Islet of Langerhans (tissue), 1 donor: Measurements from ENCODE around the gene DCC.
"Not testable (repeated sequence)": the region's sequence is repeated elsewhere in the genome, so short reads cannot be mapped to it uniquely, and the experiment has no call there.

Source experiments
- FAIRE-seq: peaks from one replicate; lab custom pipeline; 2011; peaks lifted over from hg19 to GRCh38; lab: Jason Lieb, UNC

Gene DCC

DNA sequence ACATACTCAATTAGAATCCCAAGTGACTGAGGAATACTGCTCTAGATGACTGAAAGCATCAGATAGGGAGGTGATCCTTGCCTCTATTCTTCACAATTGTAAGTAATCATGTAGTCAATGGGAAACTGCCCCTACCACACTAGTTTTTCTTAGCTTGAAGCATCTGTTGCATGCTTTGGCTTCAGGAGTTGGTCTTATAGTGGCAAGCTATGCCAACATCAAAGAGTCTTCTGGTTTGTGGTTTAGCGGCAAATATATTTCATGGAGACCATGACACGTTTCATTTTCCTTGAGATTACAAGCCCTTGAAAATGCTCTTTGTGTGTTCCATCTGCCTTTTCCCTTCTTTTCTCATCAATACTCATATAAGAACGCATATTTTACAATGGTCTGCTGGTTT is 12.9 kb downstream of the DCC start:
- FAIRE-seq = no peak

DNA sequence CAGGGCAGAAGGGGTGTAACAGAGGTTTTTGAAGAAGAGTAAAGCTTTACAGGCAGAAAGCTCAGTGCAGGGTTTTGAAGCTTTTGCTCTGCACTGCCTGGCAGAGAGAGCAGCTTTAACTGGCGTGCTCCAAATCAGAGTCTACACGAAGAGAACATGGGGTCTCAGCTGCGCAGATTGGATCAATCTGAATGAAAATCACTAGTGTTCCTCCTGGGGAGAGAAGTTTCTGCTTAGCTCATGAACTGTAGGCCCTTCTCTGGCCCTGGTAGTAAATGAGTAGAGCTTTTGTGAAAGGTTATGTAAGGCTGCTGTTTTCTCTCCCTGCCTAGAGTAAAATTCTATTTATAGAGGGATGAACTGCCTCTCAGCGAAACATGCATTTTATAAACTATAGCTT is 13.6 kb downstream of the DCC start:
- FAIRE-seq = no peak

DNA sequence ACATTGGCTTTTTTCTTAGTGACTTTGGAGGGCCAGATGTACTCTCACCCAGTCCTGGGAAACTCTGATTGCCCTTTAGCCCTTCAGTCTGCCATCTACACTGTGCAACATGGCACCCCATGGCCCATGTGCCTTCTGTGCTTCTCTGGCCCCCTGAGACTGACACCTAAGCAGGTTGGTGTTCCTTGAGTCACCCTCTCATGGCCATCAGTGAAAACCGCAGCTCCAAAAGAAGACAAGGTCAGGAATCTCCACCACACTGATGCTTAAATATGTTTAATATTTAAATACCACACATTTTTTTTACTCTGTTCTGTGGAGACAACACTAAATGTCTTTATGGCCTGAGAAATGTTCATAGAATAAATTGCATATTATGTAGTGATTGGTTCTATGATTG is 23.9 kb downstream of the DCC start:
- no peak for FAIRE-seq

DNA sequence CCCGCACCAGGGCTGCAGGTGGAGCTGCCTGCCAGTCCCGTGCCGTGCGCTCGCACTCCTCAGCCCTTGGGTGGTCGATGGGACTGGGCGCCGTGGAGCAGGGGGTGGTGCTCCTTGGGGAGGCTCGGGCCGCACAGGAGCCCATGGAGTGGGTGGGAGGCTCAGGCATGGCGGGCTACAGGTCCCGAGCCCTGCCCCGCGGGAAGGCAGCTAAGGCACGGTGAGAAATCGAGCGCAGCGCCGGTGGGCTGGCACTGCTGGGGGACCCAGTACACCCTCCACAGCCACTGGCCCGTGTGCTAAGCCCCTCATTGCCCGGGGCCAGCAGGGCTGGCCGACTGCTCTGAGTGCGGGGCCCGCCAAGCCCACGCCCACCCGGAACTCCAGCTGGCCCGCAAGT is 26.9 kb downstream of the DCC start:
- not testable (repeated sequence) for FAIRE-seq

DNA sequence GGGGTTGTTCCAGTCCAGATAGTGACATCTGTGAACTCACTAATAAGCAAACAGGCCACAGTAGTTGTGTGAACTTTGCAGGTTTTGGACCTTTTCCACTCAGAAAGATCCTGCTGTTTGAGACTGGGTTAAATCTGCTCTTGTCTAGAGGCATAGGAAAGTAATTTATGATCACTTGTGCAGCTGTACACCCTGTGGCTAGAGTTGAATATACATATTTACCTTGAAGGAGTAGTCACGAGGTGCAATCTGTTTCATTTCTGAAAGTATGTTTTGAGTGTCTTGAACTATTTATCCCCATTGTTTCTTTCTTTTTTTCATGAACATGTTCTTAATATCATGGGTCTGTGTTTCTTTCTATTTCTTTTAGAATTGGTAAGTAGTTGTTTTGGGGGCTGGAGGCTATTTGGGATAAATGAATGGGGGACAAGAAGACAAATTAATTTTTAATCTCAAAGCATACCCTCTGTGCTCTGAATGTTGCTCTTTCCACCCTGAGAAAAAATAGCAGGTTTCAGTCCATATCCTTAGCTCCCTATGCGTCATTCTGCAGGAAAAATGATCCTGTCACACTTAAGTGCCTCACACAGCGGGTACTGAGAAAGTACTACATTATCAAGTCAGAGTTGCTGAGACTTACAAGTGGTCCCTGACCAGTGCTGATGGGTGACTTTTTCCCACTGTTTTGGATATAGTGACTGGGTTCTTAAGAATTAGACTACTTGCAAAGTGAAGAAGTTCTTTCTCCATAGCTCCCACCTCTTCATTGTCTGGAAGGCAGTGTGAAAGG is 28.2 kb downstream of the DCC start:
- FAIRE-seq = no peak

DNA sequence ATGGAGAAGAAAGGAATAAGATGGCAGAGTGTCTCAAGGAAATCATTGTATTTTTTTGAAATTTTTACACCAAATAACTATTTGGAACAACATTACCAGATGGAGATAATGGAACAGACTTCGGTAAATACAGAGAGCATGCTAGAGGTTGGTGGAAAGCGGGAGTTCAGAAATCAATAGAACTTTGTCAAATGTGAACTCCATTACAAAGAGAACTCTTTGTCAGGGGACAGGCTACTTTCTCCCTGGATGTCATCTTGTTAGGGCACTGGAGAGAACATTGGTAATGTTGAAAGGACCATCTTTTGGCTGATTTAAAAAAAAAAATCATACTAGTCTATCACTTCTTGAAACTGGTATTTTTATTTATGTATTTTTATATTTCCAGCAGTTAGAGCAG is 30.8 kb downstream of the DCC start:
- FAIRE-seq = no peak

DNA sequence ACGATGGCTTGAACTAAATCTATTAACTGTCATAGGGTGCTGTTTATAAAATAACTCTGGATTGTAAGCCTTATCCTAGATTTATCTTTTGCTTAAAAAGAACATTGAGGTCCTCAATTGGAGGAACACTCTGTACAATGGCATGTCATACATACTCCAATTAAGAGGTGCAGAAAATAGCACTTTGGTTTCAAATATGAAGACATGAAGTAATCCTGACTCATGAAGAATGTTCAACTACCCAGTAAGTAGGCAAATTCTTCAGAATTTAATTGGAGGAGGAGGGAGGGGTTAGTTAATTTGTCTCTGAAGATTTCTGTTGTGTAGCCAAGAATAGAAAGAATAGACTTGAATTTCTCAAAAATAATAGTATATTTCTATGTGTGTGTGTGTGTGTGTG is 36.1 kb downstream of the DCC start:
- no peak for FAIRE-seq

DNA sequence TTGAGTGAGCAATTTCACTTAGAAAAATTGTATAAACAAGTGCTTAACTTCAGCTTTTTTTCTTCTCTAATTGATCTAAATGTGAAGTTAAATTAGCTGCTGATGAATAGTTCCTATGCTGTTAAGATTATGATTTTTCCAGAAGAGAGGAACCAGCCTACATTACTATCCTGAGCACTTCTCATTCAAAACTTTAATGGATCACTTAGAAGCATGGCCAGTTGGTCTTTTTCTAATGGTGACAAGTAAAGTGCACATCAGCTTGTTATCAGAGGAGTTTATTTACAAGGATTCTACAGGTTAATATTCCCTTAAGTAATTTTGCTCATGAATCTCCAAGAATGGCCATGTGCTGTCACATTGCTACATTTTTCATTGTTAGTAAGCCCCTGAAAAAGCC is 37.1 kb downstream of the DCC start:
- no peak for FAIRE-seq

DNA sequence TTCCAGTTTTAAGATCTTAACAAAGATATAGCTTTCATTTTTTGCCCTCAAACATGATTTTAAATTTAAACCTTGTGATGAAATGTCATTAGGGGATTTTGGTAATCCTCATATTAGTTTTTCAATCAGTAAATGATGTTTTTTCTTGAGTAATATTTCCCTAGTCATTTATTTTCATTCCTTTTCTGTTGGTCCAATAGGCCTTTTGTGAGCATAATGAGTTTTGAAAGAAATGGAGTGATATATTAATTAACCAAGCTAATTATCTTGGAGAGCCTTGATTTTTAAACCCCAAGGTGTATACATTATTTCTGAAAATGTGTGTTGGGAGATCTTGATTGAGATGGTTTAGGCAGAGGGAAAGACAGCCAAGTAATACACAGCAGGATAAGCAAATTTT is 46.3 kb downstream of the DCC start:
- FAIRE-seq = no peak

DNA sequence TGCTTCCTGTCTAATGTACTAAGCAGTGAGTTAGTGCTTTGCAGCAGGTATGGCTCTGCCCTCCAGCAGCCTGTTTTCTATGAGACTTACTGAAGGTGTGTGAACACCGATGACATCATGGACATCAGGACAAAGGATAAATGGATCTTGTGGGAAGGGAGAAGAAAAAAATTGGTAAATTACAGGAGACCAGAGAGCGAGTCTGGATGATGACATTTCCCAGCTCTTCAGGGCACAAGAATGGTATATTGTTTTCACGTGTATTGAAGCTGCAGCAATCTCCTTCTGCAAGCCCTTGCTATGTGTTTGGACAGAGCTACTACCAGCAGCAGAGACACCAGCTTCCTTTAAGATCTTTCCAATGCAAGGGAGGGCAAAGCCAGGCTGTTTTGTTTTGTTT is 47.2 kb downstream of the DCC start:
- FAIRE-seq = no peak

DNA sequence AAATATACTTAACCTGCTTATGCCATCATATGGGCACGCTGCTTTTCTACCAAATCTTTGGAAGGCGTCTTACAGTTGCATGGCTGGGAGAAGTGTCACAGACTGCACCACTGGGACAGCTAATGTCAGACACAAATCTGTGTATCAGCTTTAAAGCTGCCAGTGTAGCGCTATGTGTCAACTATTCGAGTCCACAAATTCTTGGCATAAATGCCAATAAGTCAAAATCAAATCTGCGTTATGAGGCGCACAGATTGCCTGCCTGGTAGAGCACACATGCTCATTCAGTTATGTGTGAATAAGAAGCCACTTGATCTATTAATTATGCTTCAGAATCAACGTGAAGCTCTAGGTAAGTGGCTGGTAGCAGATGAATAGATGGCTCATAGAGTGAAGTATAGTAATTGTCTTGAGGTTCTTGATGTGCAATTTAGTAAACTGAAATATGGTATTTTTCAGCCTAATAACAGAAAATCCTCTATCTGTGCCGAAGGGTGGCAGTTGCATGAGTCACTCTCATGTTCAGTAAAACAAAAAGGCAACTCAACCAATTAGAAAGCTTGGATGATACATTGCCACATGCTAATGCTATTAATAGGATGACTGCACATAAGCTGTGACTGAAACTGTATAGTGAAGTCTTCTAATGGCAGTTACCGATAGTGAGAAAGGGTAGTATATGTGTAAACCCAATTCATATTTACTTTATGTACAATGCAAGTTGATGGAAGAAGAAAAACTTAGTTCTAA is 52.0 kb downstream of the DCC start:
- no peak for FAIRE-seq

DNA sequence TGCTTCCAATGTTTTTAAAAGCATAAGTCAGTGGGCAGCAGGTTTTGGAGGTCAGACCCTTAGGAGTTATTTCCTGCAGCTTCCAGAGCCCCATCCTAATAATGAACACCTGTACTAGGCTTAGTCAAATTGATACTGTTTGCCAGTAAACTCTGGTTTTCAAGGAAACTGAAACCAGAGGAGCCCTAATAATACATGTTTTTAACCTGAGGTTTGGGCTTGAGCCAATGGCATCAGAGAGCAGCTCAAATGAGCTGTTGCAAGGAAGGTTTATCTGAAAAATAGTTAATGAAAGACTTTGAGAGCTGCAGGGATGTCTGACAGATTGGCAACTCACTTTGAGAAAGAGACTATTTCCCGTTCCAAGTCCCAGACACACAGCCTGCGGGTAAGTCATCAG is 54.6 kb downstream of the DCC start:
- FAIRE-seq = no peak

DNA sequence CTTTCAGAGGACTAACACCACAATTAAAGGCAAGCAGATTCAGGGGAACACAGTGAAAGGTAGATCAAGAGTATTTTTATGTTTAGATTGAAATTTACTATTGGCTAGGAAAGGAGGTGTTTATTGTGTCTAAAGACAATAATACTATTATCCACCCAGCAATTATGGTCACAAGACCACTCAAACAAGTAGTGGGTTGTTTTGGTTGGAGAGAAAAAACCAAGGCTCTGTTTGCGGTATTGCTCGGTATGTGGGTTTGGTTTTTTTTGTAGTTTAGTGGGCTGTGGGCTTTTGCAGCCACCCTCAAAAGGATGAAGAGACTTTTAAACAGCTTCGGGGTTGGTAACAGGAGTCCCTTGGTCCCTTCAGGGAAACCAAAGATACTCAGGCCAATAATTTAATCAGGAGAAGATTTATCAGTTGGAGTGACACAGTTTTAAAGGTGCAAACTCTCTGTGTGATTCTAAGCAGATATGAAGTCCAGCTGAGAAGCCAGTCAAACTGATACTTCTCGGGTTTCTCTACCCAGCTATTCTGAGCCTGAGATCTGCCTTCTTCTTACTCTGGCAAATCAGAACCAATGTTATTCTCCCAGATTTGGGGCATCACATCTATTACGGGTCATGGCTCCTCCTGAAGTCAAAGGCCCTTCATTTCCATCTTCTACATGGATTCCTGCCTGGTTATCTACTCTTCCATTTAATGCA is 55.3 kb downstream of the DCC start:
- no peak for FAIRE-seq

DNA sequence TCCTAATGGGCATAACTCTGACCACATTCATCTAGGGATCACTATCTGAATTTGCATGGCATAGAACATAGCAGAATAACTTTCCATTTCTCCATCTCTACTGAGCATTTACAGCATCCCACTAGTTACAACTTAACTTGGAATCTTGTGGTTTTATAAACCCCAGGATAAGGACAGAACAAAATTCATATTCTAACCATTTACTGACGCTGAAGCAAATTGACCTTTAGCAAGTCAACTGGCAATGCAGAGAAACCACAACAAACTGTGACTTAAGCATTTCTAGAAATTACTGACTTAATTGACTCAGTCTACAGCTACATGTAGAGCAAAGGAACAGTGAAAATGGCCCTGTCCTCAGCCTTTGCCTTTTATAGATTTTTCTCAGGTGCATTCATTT is 61.2 kb downstream of the DCC start:
- no peak for FAIRE-seq

DNA sequence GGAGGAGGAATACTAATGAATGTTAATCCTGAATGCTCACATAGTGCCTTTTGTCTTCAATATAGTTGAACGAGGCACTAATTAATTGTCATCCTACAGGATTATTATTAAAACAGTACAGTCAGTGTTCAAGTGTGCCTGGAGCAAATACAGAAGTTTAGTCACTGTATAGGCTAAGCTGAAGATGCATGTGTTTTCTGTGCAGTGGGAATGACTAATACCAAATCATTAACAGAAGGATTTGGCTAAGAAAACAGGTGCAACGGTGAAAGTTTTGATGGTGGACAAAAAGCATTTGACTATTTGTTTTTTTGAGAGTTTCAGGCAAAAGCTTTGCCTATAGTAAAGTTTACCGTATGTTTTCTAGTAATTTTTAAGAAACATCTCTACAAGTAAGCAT is 62.8 kb downstream of the DCC start:
- FAIRE-seq = no peak

DNA sequence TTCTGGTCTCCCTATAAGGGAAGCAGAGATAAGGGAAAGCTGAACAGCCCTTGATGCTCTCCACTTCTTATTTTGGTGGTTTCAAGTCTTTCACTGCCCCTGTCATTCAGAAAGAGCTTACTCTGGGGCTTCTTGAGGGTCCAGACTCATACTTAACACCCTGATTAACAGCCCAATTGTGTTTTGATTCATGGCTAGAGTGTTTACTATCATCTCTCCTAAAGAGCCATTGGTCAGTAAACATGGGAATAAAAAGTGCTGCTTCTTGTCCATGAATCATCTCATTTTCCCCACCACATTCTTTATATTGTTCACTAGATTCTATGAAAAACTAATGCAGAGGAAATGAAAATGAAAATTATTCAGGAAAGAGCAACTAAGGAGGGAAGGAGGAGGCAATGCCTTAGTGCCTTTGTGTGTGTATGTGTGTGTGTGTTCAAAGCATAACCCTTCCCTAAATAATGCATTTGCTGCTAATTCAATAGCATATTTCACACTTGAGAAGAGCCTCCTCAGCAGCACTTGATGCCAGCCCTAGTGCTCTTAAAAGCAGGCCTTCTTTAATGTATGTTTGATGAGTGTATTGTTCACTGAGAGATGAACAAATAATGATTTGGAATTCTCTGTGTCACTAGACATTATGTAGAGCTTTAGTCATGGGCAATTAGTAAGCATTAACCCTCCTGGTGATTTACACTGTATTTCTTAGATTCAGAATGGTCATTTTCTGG is 63.5 kb downstream of the DCC start:
- peak; percentile 5 for FAIRE-seq

DNA sequence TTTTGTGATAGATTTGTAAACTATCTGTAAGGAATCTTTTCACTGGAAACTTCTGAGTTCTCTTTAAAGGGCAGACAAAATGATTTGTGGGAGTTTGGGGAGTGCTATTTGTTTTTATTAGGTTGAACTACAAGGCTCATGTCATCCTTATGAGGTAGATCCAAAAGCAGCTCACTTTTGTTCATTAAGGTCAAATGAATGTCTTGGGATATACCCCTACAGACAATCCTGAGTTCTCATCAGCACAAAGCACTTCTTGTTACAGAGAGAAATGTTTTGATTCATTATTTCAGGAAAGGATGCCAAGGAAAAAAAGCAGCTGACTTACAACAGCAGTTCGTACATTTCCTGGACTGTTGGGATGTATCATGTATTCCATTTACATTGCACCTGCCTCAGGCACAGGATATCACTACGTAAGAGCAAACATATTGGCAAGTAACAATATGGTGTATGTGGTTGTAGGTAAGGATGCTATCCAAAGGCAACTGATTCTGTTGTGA is 68.9 kb downstream of the DCC start:
- FAIRE-seq = no peak

DNA sequence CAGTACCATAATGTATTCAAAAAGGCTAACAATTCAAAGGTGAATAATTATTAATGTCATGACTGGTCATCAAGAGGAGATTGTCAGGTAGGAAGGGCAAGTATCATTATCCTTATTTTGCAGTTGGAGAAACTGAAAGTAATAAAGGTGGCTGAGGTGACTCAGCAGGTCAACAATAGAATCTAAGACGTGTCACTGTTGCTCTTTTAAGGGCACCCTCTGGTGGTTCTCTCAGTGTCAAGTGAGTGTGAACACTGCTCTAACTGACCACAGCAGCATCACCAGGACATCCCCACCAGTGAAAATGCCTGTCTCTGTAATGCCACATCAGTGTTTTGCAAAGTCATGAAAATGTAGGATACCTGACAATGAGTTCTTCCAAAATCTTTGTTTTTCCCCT is 69.7 kb downstream of the DCC start:
- no peak for FAIRE-seq

DNA sequence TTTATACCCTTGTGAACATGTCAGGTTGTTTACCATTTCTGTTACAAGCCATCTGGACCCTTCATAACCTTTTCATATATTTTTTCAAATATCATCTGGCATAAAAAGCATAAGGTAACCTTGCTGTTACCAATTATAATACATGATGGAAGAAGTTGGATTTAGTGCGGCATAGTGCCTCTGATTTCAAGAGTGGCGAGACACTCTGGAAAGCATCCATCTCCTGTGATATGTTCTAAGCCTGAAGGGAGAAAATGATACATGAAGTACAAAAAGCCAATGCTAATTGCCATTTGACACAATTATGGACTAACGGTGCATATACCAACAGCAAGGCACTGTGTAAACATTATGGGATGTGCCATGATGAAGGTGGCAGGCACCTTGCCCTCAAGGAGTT is 75.1 kb downstream of the DCC start:
- no peak for FAIRE-seq

DNA sequence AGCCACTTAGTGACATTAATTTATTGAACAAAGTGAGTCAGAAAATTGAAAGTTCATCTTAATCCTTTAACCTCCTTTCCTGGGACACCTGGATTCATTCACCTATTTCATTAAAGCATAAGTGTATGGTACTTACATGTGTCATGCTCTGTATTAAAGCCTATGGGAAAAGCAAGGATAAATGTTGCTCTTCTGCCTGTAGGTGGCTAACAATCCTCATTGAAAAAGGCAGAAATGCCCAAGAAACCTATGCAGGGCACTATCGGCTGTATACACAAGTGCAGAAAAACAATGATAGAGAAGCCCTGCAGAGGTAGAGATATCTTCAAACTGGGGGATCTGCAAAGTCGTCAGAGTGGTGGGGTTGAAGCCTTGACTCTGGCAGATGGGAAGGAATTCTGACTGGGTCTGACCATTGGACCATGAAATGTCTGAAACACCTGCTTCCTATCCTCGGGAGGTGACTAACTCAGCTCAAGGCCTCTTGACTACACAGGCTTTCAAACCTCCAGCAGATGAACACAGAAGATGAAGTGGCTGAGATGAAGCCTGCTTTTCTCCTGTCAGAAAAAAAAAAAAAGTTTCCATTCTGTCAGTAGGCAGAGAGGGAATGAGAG is 83.1 kb downstream of the DCC start:
- no peak for FAIRE-seq

DNA sequence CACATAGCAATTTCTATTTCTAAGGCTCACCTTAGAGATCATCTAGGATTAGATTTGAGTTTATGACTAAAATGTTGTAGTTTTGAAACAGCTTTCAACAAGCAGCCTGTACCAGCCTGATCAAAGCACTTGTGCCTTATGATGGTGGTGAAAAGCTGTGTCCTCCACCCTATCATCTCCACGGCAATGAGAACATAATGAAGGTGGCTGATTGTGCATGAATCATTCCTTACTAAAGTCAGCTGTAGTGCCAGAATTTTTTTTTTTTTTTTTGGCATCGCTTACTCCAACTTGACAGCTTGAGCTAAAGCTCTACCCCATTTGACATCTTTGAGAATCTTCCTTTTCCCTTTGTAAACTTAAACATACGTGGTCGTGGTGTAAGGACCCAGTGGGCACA is 86.0 kb downstream of the DCC start:
- no peak for FAIRE-seq

DNA sequence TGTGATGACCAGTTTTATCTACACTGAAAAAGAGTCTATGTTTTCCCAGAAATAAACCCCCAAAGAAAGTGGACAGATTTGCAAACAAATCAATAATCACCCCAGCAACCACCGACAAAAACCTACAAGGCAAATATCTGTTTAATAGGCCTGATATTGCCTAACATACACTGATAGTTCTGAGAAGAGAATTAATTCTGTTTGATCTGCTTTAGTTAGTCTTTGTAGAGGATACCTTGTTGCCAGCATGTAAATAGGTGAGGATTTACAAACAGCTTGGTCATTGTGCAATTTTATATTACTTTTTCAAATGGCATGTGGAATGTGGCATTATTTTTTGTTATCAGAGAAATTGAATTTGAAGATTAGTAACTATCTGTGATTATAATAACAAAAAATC is 86.5 kb downstream of the DCC start:
- no peak for FAIRE-seq
